WI38 (cell line): ENCODE results near the gene GALE.
A peak's percentile ranks its signal among the peaks of the same experiment; 100 is the strongest.
"Not testable (repeated sequence)": the region's sequence is repeated elsewhere in the genome, so short reads cannot be mapped to it uniquely, and the experiment has no call there.

Experiments
- H3K4me3 ChIP-seq: 2 replicates; pipeline ENCODE4 v1.5.1; 2011; ENCODE audit warnings: low read depth, mild to moderate bottlenecking, control low read depth, low read length
- TF ChIP-seq, protein P1 (sequence below): IDR thresholded peaks from 2 replicates; pipeline ENCODE4 v1.5.1; 2012; ENCODE audit warnings: low read depth, mild to moderate bottlenecking, control low read depth, low read length

The GALE gene

GRCh38 chr1:23800400-23801337, at the start of gene GALE:
Gene GALE (minus strand): TSS chr1:23800754. CDS start chr1:23799007, 1,747 bp downstream.
- TF ChIP-seq, protein P1, sequence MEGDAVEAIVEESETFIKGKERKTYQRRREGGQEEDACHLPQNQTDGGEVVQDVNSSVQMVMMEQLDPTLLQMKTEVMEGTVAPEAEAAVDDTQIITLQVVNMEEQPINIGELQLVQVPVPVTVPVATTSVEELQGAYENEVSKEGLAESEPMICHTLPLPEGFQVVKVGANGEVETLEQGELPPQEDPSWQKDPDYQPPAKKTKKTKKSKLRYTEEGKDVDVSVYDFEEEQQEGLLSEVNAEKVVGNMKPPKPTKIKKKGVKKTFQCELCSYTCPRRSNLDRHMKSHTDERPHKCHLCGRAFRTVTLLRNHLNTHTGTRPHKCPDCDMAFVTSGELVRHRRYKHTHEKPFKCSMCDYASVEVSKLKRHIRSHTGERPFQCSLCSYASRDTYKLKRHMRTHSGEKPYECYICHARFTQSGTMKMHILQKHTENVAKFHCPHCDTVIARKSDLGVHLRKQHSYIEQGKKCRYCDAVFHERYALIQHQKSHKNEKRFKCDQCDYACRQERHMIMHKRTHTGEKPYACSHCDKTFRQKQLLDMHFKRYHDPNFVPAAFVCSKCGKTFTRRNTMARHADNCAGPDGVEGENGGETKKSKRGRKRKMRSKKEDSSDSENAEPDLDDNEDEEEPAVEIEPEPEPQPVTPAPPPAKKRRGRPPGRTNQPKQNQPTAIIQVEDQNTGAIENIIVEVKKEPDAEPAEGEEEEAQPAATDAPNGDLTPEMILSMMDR = no peak
- peak within 1 kb of the TSS; percentile 79 for H3K4me3 ChIP-seq

- H3K4me3 ChIP-seq = no peak overlapping the region
- TF ChIP-seq, protein P1 = no peak
These were observed 48.4 kb upstream of the GALE start for GRCh38 chr1:23848673-23849616.

GRCh38 chr1:23847482-23848095, 47.0 kb upstream of the GALE start:
- not testable (repeated sequence) for H3K4me3 ChIP-seq

GRCh38 chr1:23845163-23845562, 44.6 kb upstream of the GALE start:
- H3K4me3 ChIP-seq = no peak overlapping the region
- TF ChIP-seq, protein P1 = no peak

GRCh38 chr1:23843644-23844043, 43.1 kb upstream of the GALE start:
- TF ChIP-seq, protein P1 = no peak
- H3K4me3 ChIP-seq = no peak overlapping the region

DNA sequence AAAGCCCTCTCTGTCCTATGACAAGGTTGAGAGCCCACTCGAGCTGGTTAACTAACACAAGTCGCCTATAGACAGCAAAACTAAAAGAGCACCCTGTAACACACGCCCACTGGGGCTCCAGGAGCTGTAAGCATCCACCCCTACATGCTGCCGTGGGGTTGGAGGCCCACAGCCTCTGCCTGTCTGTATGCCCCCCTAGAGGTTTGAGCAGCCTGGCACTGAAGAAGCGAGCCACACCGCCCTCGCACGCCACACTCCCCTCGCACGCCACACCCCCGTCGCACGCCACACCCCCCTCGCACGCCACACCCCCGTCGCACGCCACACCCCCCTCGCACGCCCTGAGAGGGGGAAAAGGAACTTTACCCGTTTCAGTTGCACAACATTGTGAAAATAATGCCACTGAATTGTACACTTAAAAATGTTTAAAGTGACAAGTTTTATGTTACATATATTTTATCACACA, 37.9 kb upstream of the GALE start:
- no peak overlapping the region for H3K4me3 ChIP-seq
- TF ChIP-seq, protein P1 = no peak

DNA sequence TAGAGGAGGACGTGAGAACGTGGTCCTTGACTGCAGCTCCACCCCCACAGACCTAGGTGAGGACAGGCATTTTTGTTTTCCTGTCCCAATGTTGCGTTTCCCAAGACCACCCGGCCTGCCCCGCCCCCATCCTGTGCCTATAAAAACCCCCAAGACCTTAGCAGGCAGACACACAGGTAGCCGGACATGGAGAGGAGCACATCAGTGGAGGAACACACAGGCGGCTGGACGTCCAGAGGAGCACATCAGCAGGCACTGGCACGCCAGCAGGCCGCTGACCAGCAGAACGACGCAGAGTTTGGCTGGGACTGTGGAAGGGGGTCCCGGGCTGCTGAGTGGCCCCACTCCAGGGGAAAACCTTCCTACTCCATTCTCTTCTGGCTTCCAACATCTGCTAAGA, 37.4 kb upstream of the GALE start:
- TF ChIP-seq, protein P1 = no peak
- H3K4me3 ChIP-seq = no peak overlapping the region
